ENCODE measurements around the gene MARCOL.
"Not testable (repeated sequence)": the region's sequence is repeated elsewhere in the genome, so short reads cannot be mapped to it uniquely, and the experiment has no call there.

The MARCOL gene

GRCh38 chr5:148261221-148261620 lies 22.9 kb downstream of the MARCOL start:
- no peak for DNase-seq (ENCODE audit: low read depth in 1 of 2, low spot score in 1 of 2)

DNA sequence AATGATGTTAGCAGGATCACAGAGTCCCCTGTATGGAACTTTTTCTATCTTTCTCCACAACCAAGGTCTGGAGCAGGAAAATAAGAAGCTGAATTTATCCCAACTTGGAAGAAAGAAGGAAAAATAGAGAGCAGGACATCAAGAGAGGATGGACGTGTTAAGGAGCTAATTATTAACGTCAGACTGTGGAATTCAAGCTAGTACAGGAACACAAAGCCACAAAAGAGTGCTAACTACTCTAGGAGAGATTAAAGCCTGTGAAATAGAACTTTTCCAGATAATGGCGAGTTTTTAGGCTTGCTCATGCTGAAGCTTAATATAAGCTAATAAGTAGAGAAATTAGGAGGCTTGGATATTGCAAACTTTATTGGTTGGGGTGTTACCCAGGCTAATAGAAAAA lies 29.6 kb downstream of the MARCOL start:
- DNase-seq (ENCODE audit: low read depth in 1 of 2, low spot score in 1 of 2) = no peak

- DNase-seq (ENCODE audit: low read depth in 1 of 2, low spot score in 1 of 2) = no peak
Observed at GRCh38 chr5:148268566-148268965, 30.2 kb downstream of the MARCOL start, which contains the start of gene SPINK13. Gene SPINK13 (plus strand): TSS chr5:148268794. CDS start chr5:148270073, 1,279 bp downstream.

DNA sequence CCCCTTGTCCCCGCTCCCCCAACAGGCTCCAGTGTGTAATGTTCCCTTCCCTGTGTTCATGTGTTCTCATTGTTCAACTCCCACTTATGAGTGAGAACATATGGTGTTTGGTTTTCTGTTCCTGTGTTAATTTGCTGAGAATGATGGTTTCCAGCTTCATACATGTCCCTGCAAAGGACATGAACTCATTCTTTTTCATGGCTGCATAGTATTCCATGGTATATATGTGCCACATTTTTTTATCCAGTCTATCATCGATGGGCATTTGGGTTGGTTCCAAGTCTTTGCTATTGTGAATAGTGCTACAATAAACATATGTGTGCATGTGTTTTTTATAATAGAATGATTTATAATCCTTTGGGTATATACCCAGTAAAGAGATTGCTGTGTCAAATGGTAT lies 36.8 kb downstream of the MARCOL start:
- not testable (repeated sequence) for DNase-seq (ENCODE audit: low read depth in 1 of 2, low spot score in 1 of 2)

- not testable (repeated sequence) for DNase-seq (ENCODE audit: low read depth in 1 of 2, low spot score in 1 of 2)
Observed at GRCh38 chr5:148280893-148281292, 42.6 kb downstream of the MARCOL start.

- DNase-seq (ENCODE audit: low read depth in 1 of 2, low spot score in 1 of 2) = not testable (repeated sequence)
Observed at GRCh38 chr5:148281336-148281735, 43.0 kb downstream of the MARCOL start.

GRCh38 chr5:148290271-148291195 lies 52.2 kb downstream of the MARCOL start:
- no peak for DNase-seq (ENCODE audit: low read depth in 1 of 2, low spot score in 1 of 2)
